GM21381 (cell line): ENCODE data around the gene KIF17.

Experiments used
- ATAC-seq: cut with Tn5 transposase; IDR thresholded peaks from one replicate; pipeline ENCODE4 v1.9.1; 2021; ENCODE audit warnings: mild to moderate bottlenecking, moderate library complexity; ENCODE audit not compliant: unreplicated experiment

The KIF17 gene

DNA sequence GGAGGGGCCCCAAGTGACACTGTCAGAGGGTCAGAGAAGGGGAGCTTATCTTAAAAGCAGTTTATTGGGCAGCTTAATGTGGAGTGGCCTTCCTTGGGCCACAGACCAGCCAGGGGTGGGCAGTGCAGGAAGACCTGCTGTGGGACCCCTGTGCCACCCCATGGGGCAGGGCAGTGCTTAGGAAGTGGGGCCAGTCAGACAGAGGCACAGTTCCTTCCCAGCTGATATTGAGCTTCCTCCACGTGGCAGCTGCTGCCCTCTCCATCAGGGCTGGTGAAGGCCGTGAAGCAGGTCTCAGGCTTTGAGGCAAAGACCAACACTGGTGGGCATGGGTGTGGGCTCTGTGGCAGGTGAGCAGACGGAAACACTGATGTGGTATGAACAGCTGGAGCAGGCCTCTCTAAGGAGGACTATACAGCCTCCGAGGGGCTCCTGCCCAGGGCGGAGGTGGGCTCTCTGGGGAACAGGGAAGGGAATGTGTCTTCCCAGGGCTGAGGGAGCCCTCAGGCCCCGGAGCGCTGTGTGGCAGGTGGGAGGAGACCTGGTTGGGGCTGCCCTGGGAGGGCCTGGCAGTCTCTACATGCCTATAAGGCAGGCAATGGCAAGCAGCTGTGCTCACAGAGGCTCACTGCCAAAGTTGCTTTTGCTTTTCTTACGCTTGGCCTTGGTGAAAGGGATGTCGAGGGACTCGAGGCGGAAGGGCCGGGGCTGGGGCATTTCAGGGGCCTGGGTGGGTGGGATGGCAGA lies 53.7 kb downstream of the KIF17 start:
- no peak for ATAC-seq

DNA sequence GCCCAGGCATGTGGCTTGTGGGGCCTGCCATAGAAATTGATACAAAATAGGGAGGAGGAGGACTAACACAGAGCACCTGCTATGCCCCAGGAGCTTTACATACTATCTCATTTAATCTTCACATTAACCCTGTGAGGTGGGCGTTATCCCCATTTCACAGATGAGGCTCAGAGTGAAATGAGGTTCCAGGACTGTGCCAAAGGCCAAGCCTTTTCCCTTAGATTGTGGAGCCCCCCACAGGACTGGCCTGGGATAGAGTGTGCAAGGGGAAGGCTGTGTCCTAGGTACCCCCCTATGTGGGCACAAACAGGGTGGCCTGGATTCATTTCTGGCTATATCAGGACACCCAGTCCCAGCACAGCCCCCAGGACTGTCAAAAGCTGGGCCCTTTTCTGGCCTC lies 54.4 kb downstream of the KIF17 start:
- ATAC-seq, result no peak

DNA sequence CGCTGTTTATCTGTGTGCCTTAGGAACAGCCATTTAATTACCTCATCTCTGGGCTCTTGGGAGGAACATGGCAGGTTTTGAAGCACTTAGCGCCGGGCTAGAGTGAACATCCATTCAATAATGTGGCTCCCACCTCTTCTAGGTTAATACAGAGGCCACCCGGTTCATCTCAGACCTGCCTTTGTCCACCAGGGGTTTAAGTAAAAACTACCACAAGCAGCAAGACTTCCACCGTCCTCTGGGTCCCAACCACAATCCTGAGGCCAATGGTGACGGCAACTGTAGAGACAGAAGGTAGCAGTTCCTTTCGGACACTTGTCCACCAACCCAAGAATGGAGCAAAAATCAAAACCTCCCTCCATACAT lies 55.7 kb downstream of the KIF17 start:
- ATAC-seq, result no peak

DNA sequence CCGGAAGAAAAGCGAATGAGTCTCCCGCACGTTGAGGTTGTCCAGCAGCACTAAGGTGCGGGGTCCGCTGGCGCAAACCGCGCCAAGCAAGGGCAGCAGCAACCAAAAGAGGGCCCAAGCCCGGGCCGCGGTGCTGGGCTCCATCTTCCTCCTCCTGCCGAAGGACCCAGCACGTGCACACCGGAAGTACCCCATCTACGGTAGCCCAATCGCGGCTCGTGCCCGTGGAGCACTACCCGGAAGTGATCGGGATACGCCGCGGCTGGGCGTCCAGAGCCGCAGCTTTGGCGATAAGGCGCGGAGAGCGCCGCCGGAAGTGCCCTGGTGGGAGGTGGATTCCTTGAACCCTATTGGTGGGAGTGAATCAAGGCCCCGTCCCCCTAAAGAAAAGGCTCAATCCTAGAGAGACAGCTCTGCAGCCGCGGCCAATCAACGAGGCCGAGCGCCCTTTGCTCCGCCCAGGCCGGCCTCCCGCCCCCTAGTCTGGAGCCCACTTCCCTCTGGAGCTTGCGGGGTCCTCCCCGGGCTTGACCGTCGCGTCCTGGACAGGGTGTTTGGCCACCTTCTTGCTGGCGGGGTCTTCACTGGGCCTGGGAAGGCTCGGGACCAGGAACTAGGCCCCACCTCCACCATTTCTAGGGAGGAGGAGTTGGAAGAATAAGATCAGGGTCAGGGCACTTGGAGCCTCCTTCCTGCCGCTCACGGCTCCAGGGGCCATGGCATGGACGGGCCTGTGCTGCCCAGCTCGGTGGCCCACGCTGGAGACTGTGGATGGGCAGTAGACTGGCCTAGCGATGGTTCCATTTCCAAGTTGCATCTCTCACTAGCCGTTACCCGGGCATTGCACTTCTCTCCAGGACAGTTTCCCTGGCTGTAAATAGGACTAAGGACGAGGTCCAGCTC lies 56.3 kb downstream of the KIF17 start, which contains the start of gene DDOST:
DDOST (minus strand) TSS at position 163 of the 903 bp plus-strand sequence; CDS start at position 144, 19 bp downstream.
- ATAC-seq, result peak; percentile 96

- no peak for ATAC-seq
These were observed 57.0 kb downstream of the KIF17 start for GRCh38 chr1:20660847-20661206.

DNA sequence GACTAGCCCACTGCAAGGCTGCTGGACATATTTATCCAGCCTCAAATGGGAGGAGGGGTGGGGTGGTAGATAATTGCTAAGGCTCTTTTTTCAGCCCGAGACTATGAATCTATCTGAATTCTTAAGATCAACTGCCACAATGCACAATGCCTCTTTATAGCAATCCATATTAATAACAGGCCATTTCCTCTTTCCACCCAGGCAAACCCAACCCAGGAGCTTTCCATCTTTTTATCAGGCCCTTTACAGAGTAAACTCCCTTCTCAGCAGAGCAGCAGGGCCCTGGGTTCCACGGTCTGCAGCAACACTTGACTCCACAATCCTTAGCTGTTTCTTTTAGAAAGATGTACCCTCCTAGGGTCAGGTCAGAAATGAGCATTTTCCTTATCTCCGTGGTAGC lies 57.4 kb downstream of the KIF17 start:
- no peak for ATAC-seq

GRCh38 chr1:20658166-20658915 lies 59.5 kb downstream of the KIF17 start:
- ATAC-seq, result no peak

GRCh38 chr1:20657024-20657423 lies 60.8 kb downstream of the KIF17 start:
- no peak for ATAC-seq

- ATAC-seq, result no peak
These were observed 63.6 kb downstream of the KIF17 start for GRCh38 chr1:20654104-20654690.

DNA sequence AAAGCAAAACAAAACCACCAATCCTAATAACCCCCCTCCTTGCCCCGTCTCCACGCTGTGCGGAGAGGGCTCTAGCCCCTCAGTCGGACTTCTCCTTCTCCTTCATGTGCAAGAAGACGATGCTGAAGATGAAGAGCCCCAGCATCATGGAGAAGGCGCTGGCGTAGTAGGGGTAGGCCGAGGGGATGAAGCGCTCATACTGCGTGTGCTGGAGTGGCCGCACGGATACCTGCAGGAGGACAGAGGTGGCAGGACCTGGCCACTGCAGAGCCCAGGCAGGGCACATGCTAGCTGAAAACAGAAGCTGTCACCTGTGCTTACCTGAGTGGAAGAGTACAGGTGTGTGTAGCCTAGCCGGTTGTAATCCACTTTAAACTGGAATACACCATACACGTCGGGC lies 65.5 kb downstream of the KIF17 start:
- ATAC-seq, result no peak

DNA sequence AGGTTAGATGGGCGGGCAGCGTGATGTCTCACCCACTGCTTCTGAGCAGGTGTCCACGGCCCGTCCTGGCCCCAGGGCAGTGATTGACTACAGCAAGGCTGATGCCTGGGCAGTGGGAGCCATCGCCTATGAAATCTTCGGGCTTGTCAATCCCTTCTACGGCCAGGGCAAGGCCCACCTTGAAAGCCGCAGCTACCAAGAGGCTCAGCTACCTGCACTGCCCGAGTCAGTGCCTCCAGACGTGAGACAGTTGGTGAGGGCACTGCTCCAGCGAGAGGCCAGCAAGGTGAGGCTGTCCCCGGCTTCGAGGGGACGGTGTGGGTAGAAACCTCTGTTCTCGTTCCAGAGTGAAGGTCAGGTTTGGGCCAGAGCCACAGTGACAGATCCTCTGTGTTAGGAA lies 68.9 kb downstream of the KIF17 start:
- no peak for ATAC-seq

DNA sequence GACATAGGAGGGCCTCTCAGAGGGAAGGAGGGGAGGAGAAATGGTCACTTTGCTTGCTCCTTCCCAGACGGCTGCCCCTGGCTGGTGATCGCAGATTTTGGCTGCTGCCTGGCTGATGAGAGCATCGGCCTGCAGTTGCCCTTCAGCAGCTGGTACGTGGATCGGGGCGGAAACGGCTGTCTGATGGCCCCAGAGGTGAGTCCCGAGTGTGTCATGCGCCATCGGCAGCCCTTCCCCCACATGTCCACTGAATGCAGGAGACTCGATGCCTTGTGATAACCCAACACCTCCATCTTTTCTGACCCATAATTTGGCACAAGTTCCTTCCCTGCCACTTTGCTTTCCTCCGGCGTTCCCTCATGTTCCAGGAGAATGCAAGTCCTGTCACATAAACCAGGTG lies 69.4 kb downstream of the KIF17 start:
- ATAC-seq, result no peak

- no peak for ATAC-seq
These were observed 72.4 kb downstream of the KIF17 start for GRCh38 chr1:20645414-20645813.

DNA sequence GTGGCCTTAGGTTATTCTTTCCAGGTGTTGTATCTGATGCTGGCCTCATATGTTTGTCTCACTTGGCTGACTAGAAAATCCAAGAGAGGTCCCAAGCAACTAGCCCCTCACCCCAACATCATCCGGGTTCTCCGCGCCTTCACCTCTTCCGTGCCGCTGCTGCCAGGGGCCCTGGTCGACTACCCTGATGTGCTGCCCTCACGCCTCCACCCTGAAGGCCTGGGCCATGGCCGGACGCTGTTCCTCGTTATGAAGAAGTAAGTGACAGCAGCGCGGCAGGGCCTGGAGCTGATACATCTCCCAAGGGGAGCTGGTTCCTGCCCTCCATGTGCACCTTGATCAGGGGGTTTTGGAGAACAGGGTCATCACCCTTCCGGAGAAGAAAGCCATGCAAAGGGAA lies 73.4 kb downstream of the KIF17 start:
- ATAC-seq, result no peak

DNA sequence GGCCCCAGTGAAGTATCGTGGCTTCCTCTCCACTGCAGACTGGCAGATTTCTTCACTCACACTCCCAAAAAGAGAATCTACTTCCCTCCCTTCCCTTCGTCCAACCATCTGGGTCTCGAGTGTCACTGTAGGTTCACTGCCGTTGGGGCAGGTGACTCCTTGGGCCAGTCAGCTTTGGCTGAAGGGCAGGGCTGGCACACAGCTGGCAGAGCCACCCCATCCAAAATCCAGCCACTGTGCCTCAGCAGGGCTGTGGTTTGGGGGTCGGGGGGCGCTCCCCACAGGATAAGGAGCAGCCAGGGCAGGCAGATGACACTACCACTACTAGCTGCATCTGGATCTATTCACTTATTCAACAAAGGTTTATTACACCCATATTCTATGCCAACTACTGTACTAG lies 74.7 kb downstream of the KIF17 start:
- ATAC-seq, result no peak

DNA sequence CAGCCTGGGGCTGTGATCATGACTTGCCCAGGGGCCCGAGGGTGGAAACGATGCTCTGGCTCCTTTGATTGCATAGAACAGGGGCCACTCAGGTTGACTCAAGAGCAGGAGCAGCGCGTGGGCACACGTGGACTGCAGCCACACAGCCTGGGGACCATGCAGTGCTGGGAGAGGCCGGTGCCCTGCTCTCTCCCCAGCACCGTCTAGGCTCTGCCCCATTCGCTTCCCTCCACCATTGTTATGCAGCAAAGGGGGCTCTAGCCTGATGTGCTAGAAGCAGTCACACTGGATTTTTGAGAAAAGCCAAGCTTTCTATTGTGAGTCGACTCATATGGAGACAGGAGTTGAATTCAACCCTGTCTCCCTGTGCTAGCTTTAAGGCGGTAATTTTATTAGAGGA lies 75.8 kb downstream of the KIF17 start:
- ATAC-seq, result no peak

DNA sequence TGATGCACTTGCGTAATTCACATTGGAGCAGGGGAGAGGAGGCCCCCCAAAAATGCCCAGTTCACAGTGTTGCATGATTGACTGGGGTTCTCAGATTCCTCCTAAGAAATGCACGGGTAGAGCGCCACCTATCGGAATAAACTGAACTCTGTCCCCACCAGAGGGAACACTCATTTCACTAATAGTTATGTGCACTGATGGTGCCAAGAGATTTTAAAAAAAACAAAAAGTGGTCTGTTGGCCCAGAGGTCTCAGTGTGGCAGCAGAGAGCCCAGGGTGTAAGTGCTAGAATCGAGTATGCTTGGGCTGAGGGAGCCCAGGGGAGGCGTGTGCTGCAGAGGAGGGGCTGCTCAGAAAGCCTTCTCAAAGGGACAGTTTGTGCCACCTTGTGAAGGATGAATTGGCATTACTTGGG lies 77.6 kb downstream of the KIF17 start:
- no peak for ATAC-seq

GRCh38 chr1:20636785-20637347 lies 80.9 kb downstream of the KIF17 start:
- no peak for ATAC-seq

GRCh38 chr1:20634594-20635084 lies 83.2 kb downstream of the KIF17 start:
- no peak for ATAC-seq

- no peak for ATAC-seq
These were observed 83.7 kb downstream of the KIF17 start for GRCh38 chr1:20634065-20634593.
